PC-9 (cell line): Measurements from ENCODE around the gene ITPKB.

Source experiments
- CTCF ChIP-seq: fragments of 200-600 bp; sonication (generic); conservative IDR thresholded peaks from 2 replicates; pipeline ENCODE4 v1.6.1; 2017; ENCODE audit warnings: mixed run types, antibody characterized with exemption, mild to moderate bottlenecking, moderate library complexity
- EZH2 ChIP-seq: fragments of 200-600 bp; sonication (generic); IDR thresholded peaks from 2 replicates; pipeline ENCODE4 v1.8.0; 2017; ENCODE audit warnings: antibody characterized with exemption, low read depth

DNA sequence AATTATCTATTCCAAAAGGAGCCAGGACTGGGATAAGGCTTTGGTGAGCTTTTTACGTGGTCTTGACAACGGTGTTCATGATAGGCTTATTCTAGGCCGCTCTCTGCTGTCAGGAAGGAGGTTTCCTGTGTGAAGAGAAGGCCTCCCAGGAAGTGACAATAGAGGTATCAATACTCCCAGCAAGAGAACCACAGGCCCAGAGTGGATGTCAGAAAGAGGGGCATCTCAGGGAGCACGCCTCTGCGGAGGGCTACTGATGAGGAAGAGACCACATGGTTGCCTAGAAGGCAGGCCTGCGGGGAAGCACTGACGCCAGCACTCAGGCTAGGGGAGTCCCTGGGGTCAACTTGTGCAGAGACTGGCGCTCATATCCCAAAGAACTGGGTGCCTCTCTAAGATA, 60.4 kb downstream of the ITPKB start:
- no peak for TF ChIP-seq CTCF
- TF ChIP-seq EZH2, result no peak
